Suprapubic skin (tissue), 3 donors: ENCODE measurements around the gene C11orf91.

Experiments used
- CTCF ChIP-seq, 2 donors: fragments of 200-600 bp in 1 of 2; fragments of 450-650 bp in 1 of 2; sonication (generic) in 1 of 2; IDR thresholded peaks; one replicate each; pipeline ENCODE4 v1.5.1; 2016 to 2019; ENCODE audit warnings: antibody characterized with exemption in 2 of 2, mild to moderate bottlenecking in 1 of 2, moderate library complexity in 1 of 2
- EP300 ChIP-seq: sonication (generic); formaldehyde crosslinking; IDR thresholded peaks from one replicate; pipeline ENCODE4 v1.6.1; 2017; ENCODE audit warnings: antibody characterized with exemption
- POLR2A ChIP-seq, 2 donors: fragments of 450-650 bp; IDR thresholded peaks; one replicate each; pipeline ENCODE4 v1.6.1; 2017; ENCODE audit warnings: antibody characterized with exemption in 2 of 2, mild to moderate bottlenecking in 2 of 2, moderate library complexity in 2 of 2

DNA sequence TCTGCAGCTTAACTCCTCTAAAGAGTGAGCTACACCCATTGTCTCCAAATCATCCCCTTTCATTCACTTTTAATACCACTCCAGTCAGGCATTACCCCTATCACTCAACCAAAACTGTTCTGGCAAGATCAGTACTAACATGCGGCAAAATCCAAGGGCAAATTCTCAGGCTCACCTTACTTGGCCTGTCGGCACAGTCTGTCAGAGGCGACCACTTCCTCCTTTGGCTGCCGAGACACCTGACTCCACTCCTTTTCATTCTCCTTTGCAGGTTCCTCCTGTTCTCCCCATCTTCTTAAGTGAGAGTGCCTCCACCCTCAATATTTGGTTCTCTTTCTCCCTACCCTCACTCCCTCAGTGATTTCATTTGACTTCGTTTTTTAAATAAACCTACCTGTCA, 4.2 kb downstream of the C11orf91 start:
- TF ChIP-seq CTCF (IDR thresholded peaks at IDR 0.05) (no peak), POLR2A (IDR thresholded peaks at IDR 0.05) (no peak), EP300 (no peak)
